MM.1S (cell line): ENCODE results near the gene PPM1H.
"Not testable (repeated sequence)": the region's sequence is repeated elsewhere in the genome, so short reads cannot be mapped to it uniquely, and the experiment has no call there.

Experiments
- DNase-seq: peaks from one replicate; pipeline ENCODE4 v3.0.0-alpha.2; 2015
- H2AFZ ChIP-seq: fragments of 300-600 bp; sonication (generic); 2 replicates; pipeline ENCODE4 v1.6.0; 2016; ENCODE audit warnings: antibody characterized with exemption, low read length
- H3F3A ChIP-seq: fragments of 300-600 bp; sonication (generic); 2 replicates; pipeline ENCODE4 v1.6.1; 2016; ENCODE audit warnings: mild to moderate bottlenecking, antibody characterized with exemption, low read length, moderate library complexity, mixed read lengths; ENCODE audit not compliant: insufficient read depth
- H3K27ac ChIP-seq: fragments of 300-600 bp; sonication (generic); 2 replicates; pipeline ENCODE4 v1.5.1; 2016; ENCODE audit warnings: mild to moderate bottlenecking, low read length
- H3K27me3 ChIP-seq: fragments of 300-600 bp; sonication (generic); replicated peaks from 2 replicates; pipeline ENCODE4 v1.6.0; 2016; ENCODE audit warnings: low read length; ENCODE audit not compliant: insufficient read depth
- H3K36me3 ChIP-seq: fragments of 300-600 bp; sonication (generic); replicated peaks from 2 replicates; pipeline ENCODE4 v1.6.1; 2016; ENCODE audit warnings: mild to moderate bottlenecking, low read length, mixed read lengths; ENCODE audit not compliant: insufficient read depth
- H3K4me1 ChIP-seq: fragments of 300-600 bp; sonication (generic); 2 replicates; pipeline ENCODE4 v1.6.1; 2016; ENCODE audit warnings: low read length, mixed read lengths
- H3K4me2 ChIP-seq: fragments of 300-600 bp; sonication (generic); 2 replicates; pipeline ENCODE4 v1.6.0; 2016; ENCODE audit warnings: low read depth, low read length
- H3K4me3 ChIP-seq: fragments of 300-600 bp; sonication (generic); 2 replicates; pipeline ENCODE4 v1.5.1; 2016; ENCODE audit warnings: low read length, mixed read lengths
- H3K79me2 ChIP-seq: fragments of 300-600 bp; sonication (generic); 2 replicates; pipeline ENCODE4 v1.6.1; 2016; ENCODE audit warnings: mixed run types, low read length, mixed read lengths
- H3K9ac ChIP-seq: fragments of 300-600 bp; sonication (generic); 2 replicates; pipeline ENCODE4 v1.6.1; 2016; ENCODE audit warnings: low read length, mixed read lengths
- H3K9me2 ChIP-seq: fragments of 300-600 bp; sonication (generic); replicated peaks from 2 replicates; pipeline ENCODE4 v1.6.1; 2016; ENCODE audit warnings: mild to moderate bottlenecking, low read length, mixed read lengths; ENCODE audit not compliant: insufficient read depth
- H3K9me3 ChIP-seq: fragments of 300-600 bp; sonication (generic); replicated peaks from 2 replicates; pipeline ENCODE4 v1.6.1; 2016; ENCODE audit warnings: mild to moderate bottlenecking, low read length, mixed read lengths; ENCODE audit not compliant: insufficient read depth
- H4K20me1 ChIP-seq: fragments of 300-600 bp; sonication (generic); 2 replicates; pipeline ENCODE4 v1.6.1; 2016; ENCODE audit warnings: mild to moderate bottlenecking, low read length, moderate library complexity, mixed read lengths; ENCODE audit not compliant: insufficient read depth
- CTCF ChIP-seq: fragments of 300-600 bp; sonication (generic); IDR thresholded peaks from 2 replicates; pipeline ENCODE4 v1.5.1; 2016; ENCODE audit warnings: antibody characterized with exemption, low read length, mixed read lengths
- EZH2 ChIP-seq: fragments of 300-600 bp; sonication (generic); optimal IDR thresholded peaks from 2 replicates; pipeline ENCODE3; 2017; ENCODE audit warnings: low read depth, mild to moderate bottlenecking, antibody characterized with exemption, low read length, mixed read lengths
- EZH2phosphoT487 ChIP-seq: fragments of 300-600 bp; sonication (generic); IDR thresholded peaks from 2 replicates; pipeline ENCODE4 v1.6.1; 2018; ENCODE audit warnings: antibody characterized with exemption, low read length

PPM1H gene

GRCh38 chr12:62882140-62882539, 52.8 kb downstream of the PPM1H start:
- H3K9me2 ChIP-seq, result no peaks in the 10 kb centered on the region
- no peaks in the 10 kb centered on the region for H3F3A ChIP-seq
- no peak overlapping the region for H3K4me3 ChIP-seq
- no peak overlapping the region for H3K4me2 ChIP-seq
- no peaks in the 10 kb centered on the region for H3K9me3 ChIP-seq
- H3K36me3 ChIP-seq, result no peaks in the 10 kb centered on the region
- no peaks in the 10 kb centered on the region for H3K79me2 ChIP-seq
- no peak overlapping the region for H2AFZ ChIP-seq
- H4K20me1 ChIP-seq, result no peaks in the 10 kb centered on the region
- H3K27ac ChIP-seq, result no peak overlapping the region
- TF ChIP-seq EZH2phosphoT487, result no peak
- TF ChIP-seq EZH2, result no peak
- TF ChIP-seq CTCF, result no peak
- H3K4me1 ChIP-seq, result no peaks in the 10 kb centered on the region
- H3K27me3 ChIP-seq, result no peaks in the 10 kb centered on the region
- no peak overlapping the region for H3K9ac ChIP-seq
- DNase-seq, result no peak

- Histone ChIP-seq H4K20me1 (no peaks in the 10 kb centered on the region), H3K9me2 (no peaks in the 10 kb centered on the region), H3F3A (no peaks in the 10 kb centered on the region), H3K27me3 (no peaks in the 10 kb centered on the region), H3K9me3 (no peaks in the 10 kb centered on the region), H3K4me1 (no peaks in the 10 kb centered on the region), H3K36me3 (no peaks in the 10 kb centered on the region), H3K9ac (no peak overlapping the region), H3K4me2 (no peak overlapping the region), H3K27ac (no peak overlapping the region), H2AFZ (no peak overlapping the region), H3K79me2 (no peaks in the 10 kb centered on the region), H3K4me3 (no peak overlapping the region)
- no peak for DNase-seq
- TF ChIP-seq CTCF (no peak), EZH2phosphoT487 (no peak), EZH2 (no peak)
Measured at GRCh38 chr12:62879691-62880090, 55.3 kb downstream of the PPM1H start.

GRCh38 chr12:62879228-62879627, 55.7 kb downstream of the PPM1H start:
- H3K9me3 ChIP-seq, H3K79me2 ChIP-seq, H3K27me3 ChIP-seq, H3K27ac ChIP-seq, H3K4me1 ChIP-seq, H3K9me2 ChIP-seq, DNase-seq, H3K4me2 ChIP-seq, H3K36me3 ChIP-seq, H3K4me3 ChIP-seq, H2AFZ ChIP-seq, H3K9ac ChIP-seq, H4K20me1 ChIP-seq, H3F3A ChIP-seq: not testable (repeated sequence)

- DNase-seq, result no peak
- no peak overlapping the region for H3K9ac ChIP-seq
- no peaks in the 10 kb centered on the region for H3K27me3 ChIP-seq
- no peak overlapping the region for H3K4me2 ChIP-seq
- no peaks in the 10 kb centered on the region for H4K20me1 ChIP-seq
- H2AFZ ChIP-seq, result no peak overlapping the region
- no peaks in the 10 kb centered on the region for H3K9me2 ChIP-seq
- H3K9me3 ChIP-seq, result no peaks in the 10 kb centered on the region
- no peaks in the 10 kb centered on the region for H3K4me1 ChIP-seq
- H3K79me2 ChIP-seq, result no peaks in the 10 kb centered on the region
- no peaks in the 10 kb centered on the region for H3F3A ChIP-seq
- no peak overlapping the region for H3K27ac ChIP-seq
- no peak overlapping the region for H3K4me3 ChIP-seq
- H3K36me3 ChIP-seq, result no peaks in the 10 kb centered on the region
- TF ChIP-seq CTCF, result no peak
- no peak for TF ChIP-seq EZH2phosphoT487
- no peak for TF ChIP-seq EZH2
Measured at GRCh38 chr12:62878211-62878610, 56.7 kb downstream of the PPM1H start.
